Stimulated activated CD4-positive, alpha-beta T cell treated with anti-CD3 and anti-CD28 coated beads, Interleukin-15, amount 100 ng/mL, for 1 hour (primary cell): ENCODE data around the gene RSPRY1.
"Not testable (repeated sequence)": the region's sequence is repeated elsewhere in the genome, so short reads cannot be mapped to it uniquely, and the experiment has no call there.

Experiments used
- DNase-seq, 2 donors: peaks; one replicate each; pipeline ENCODE4 v3.0.0-alpha.2; 2020; ENCODE audit warnings: low read depth in 1 of 2, low spot score in 1 of 2

RSPRY1 gene

GRCh38 chr16:57185446-57185944 is 634 bp upstream of the RSPRY1 start:
- peak in 1 of 2 donors; percentile 7 for DNase-seq

- DNase-seq = peak in 1 of 2 donors; percentile 10
These were observed 1.0 kb downstream of the RSPRY1 start for GRCh38 chr16:57186872-57187854.

GRCh38 chr16:57187902-57188710 is 2.0 kb downstream of the RSPRY1 start:
- not testable (repeated sequence) for DNase-seq

GRCh38 chr16:57188711-57189002 is 2.5 kb downstream of the RSPRY1 start:
- no peak for DNase-seq

GRCh38 chr16:57189527-57189926 is 3.4 kb downstream of the RSPRY1 start:
- not testable (repeated sequence) for DNase-seq

GRCh38 chr16:57190136-57190535 is 4.0 kb downstream of the RSPRY1 start:
- no peak for DNase-seq

- no peak for DNase-seq
These were observed 5.0 kb downstream of the RSPRY1 start for GRCh38 chr16:57191056-57191571.

- DNase-seq = no peak
These were observed 6.0 kb downstream of the RSPRY1 start for GRCh38 chr16:57192146-57192545.

GRCh38 chr16:57192720-57193486 is 6.8 kb downstream of the RSPRY1 start:
- DNase-seq = no peak

- no peak for DNase-seq
These were observed 8.4 kb downstream of the RSPRY1 start for GRCh38 chr16:57194512-57194911.

GRCh38 chr16:57196286-57196685 is 10.2 kb downstream of the RSPRY1 start:
- no peak for DNase-seq

GRCh38 chr16:57196753-57197152 is 10.6 kb downstream of the RSPRY1 start:
- DNase-seq = no peak

GRCh38 chr16:57200321-57200720 is 14.2 kb downstream of the RSPRY1 start:
- not testable (repeated sequence) for DNase-seq

GRCh38 chr16:57200926-57201325 is 14.8 kb downstream of the RSPRY1 start:
- DNase-seq = not testable (repeated sequence)

- DNase-seq = no peak
These were observed 16.2 kb downstream of the RSPRY1 start for GRCh38 chr16:57202095-57202886.

- DNase-seq = no peak
These were observed 17.3 kb downstream of the RSPRY1 start for GRCh38 chr16:57203451-57203850.

- no peak for DNase-seq
These were observed 18.5 kb downstream of the RSPRY1 start for GRCh38 chr16:57204675-57205074.

GRCh38 chr16:57208926-57209325 is 22.8 kb downstream of the RSPRY1 start:
- no peak for DNase-seq

- DNase-seq = no peak
These were observed 23.7 kb downstream of the RSPRY1 start for GRCh38 chr16:57209780-57210179.

GRCh38 chr16:57213462-57213861 is 27.3 kb downstream of the RSPRY1 start:
- no peak for DNase-seq
